Upper lobe of right lung (tissue), 1 donor: ENCODE results near the gene CNKSR1. TPM values are rescaled to one million over a fixed set of nuclear protein-coding genes. Genes with fewer than 3 reads are reported as not detected.

Experiments
- ATAC-seq: fragments of 200-7000 bp; cut with Tn5 transposase; one replicate; pipeline ENCODE4 v1.9.1; 2020; ENCODE audit warnings: mild to moderate bottlenecking, moderate library complexity
- DNase-seq: peaks from one replicate; pipeline ENCODE4 v3.0.0-alpha.2; 2020
- H3K27ac ChIP-seq: fragments of 200-600 bp; one replicate; pipeline ENCODE4 v1.8.0; 2022
- H3K27me3 ChIP-seq: fragments of 200-600 bp; one replicate; pipeline ENCODE4 v1.8.0; 2022; ENCODE audit warnings: mild to moderate bottlenecking
- H3K36me3 ChIP-seq: fragments of 200-600 bp; one replicate; pipeline ENCODE4 v1.8.0; 2022
- H3K4me1 ChIP-seq: fragments of 200-600 bp; one replicate; pipeline ENCODE4 v1.8.0; 2022
- H3K4me3 ChIP-seq: fragments of 200-600 bp; one replicate; pipeline ENCODE4 v1.8.0; 2022; ENCODE audit warnings: mild to moderate bottlenecking
- H3K9me3 ChIP-seq: fragments of 200-600 bp; one replicate; pipeline ENCODE4 v1.8.0; 2022
- CTCF ChIP-seq: fragments of 200-600 bp; IDR thresholded peaks from one replicate; pipeline ENCODE4 v1.8.0; 2022; ENCODE audit warnings: antibody characterized with exemption
- intact Hi-C: fragments of 100-400 bp; cut with DNase I; formaldehyde crosslinking; loops from one replicate; pipeline ENCODE4 v1.11.0; 2022
- total RNA-seq: library from RNA; stranded (reverse); fragmentation: NEBNext Ultra II Directional; extraction: Animal tissue kit (Norgen Biotek cat#: 25700); gene quantifications from one replicate; pipeline ENCODE4 v1.2.1, GENCODE V29; 2021
- donor health status: DM: no; HTN: yes; CAD: no; lungs with severe emphysema.

The CNKSR1 gene
- total RNA-seq, 1 donor from 2014 or later: 21.6 TPM

GRCh38 chr1:26190373-26190987 lies 13.2 kb downstream of the CNKSR1 start, which contains the start of gene CATSPER4:
Gene CATSPER4, plus strand, starts transcription at chr1:26190602. Its CDS starts 26 bp downstream, at chr1:26190628.
- Histone ChIP-seq H3K4me1 (no peaks in the 10 kb centered on the region), H3K27me3 (no peaks in the 10 kb centered on the region), H3K4me3 (no peak within 1 kb of the TSS), H3K9me3 (no peaks in the 10 kb centered on the region), H3K36me3 (no peaks in the 10 kb centered on the region), H3K27ac (no peak within 1 kb of the TSS)
- ATAC-seq (peak; percentile 19), DNase-seq (no peak)
- intact Hi-C loops: no loop called here
- no peak for TF ChIP-seq CTCF

- H3K36me3 ChIP-seq: no peaks in the 10 kb centered on the region
- no peaks in the 10 kb centered on the region for H3K27me3 ChIP-seq
- no peak overlapping the region for H3K4me3 ChIP-seq
- H3K4me1 ChIP-seq: no peaks in the 10 kb centered on the region
- ATAC-seq (no peak), DNase-seq (no peak)
- no peak overlapping the region for H3K27ac ChIP-seq
- intact Hi-C loops: no loop called here
- no peak for TF ChIP-seq CTCF
- H3K9me3 ChIP-seq: no peaks in the 10 kb centered on the region
Measured at GRCh38 chr1:26191739-26192138, 14.4 kb downstream of the CNKSR1 start.

DNA sequence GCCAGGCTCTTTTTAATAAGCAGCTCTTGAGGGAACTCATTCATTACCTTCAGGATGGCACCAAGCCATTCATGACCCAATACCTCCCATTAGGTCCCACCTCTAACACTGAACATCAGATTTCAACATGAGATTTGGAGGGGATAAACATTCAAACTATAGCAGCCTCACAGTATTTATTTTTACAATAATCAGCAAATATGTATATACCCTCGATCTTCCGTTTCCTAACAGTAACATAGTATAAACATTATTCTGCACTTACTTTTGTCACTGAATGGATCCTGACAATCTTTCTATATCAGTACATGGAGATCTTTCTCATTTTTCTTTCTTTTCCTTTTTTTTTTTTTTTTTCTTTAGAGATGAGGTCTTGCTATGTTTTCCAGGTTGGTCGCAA lies 18.5 kb downstream of the CNKSR1 start:
- no peak for TF ChIP-seq CTCF
- Histone ChIP-seq H3K4me3 (no peak overlapping the region), H3K36me3 (no peaks in the 10 kb centered on the region), H3K27me3 (no peaks in the 10 kb centered on the region), H3K9me3 (no peaks in the 10 kb centered on the region), H3K4me1 (no peaks in the 10 kb centered on the region), H3K27ac (no peak overlapping the region)
- no peak for ATAC-seq
- intact Hi-C loops: no loop called here
- no peak for DNase-seq

DNA sequence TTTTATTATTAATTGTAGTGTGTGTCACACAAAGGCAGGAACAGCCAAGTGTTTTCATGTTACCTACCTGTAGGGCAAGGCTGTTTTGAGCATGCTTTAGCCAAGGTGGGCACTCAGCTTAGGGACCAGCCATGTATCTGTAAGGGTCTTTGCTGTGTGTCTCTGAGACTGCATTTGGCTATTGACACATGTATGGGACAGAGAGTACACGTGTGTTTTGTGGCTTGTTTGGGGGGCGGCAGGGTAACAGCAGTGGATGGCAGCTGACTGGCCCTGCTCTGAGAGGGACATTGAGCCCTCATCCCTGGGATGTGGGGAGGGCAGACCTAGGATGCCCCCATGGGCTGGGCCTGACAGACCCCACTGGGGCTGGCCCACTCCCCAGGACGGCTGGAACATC lies 20.0 kb downstream of the CNKSR1 start:
- intact Hi-C loops: no loop called here
- Histone ChIP-seq H3K27ac (no peak overlapping the region), H3K9me3 (no peaks in the 10 kb centered on the region), H3K4me1 (no peaks in the 10 kb centered on the region), H3K4me3 (no peak overlapping the region), H3K36me3 (no peaks in the 10 kb centered on the region), H3K27me3 (no peaks in the 10 kb centered on the region)
- ATAC-seq: no peak
- no peak for TF ChIP-seq CTCF
- no peak for DNase-seq

DNA sequence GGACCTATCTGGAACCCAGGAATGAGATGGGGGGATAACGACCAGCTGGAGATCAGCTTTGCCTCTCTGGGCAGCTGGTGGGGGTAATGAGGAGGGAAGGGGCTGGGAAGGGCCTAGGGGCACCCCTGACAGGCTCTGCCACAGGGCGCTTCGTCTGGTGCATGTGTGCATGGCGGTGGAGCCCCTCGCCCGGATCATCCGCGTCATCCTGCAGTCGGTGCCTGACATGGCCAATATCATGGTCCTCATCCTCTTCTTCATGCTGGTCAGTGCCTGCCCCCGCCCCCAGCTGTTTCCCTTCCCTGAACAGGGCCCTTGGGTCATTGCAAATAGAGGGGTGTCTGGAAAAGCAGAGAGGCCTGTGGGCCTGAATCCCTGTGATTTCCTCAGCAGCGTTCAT lies 20.5 kb downstream of the CNKSR1 start:
- no peak overlapping the region for H3K27ac ChIP-seq

More for the DNA sequence above, 20.5 kb downstream of the CNKSR1 start:
- TF ChIP-seq CTCF: no peak
- Histone ChIP-seq H3K36me3 (no peaks in the 10 kb centered on the region), H3K4me3 (no peak overlapping the region), H3K27me3 (no peaks in the 10 kb centered on the region), H3K9me3 (no peaks in the 10 kb centered on the region), H3K4me1 (no peaks in the 10 kb centered on the region)
- ATAC-seq: no peak
- intact Hi-C loops: no loop called here
- no peak for DNase-seq
